BJ (cell line): ENCODE results near the gene JCAD. TPM values are rescaled to one million over a fixed set of nuclear protein-coding genes. Genes with fewer than 3 reads are reported as not detected.

ENCODE experiments used
- CTCF ChIA-PET: fragments of 350-600 bp; formaldehyde crosslinking; extraction: SDS; loops from one replicate; lab custom pipeline; 2021; ENCODE audit warnings: antibody characterized with exemption, inconsistent platforms; lab: Yijun Ruan, JAX
- POLR2A ChIA-PET: fragments of 300-600 bp; sonication (Branson Sonifier 250); formaldehyde crosslinking; extraction: SDS; loops from one replicate; lab custom pipeline; 2021; ENCODE audit warnings: antibody characterized with exemption; lab: Charles Lee
- DNase-seq: peaks from one replicate; pipeline ENCODE4 v3.0.0-alpha.2; 2011; ENCODE audit warnings: low read depth
- H3K27me3 ChIP-seq: 2 replicates; pipeline ENCODE4 v1.6.0; 2011; ENCODE audit warnings: low read length; ENCODE audit not compliant: control insufficient read depth, insufficient read depth
- H3K36me3 ChIP-seq: 2 replicates; pipeline ENCODE4 v1.5.1; 2011; ENCODE audit warnings: low read length; ENCODE audit not compliant: control insufficient read depth, insufficient read depth
- H3K4me3 ChIP-seq: 2 replicates; pipeline ENCODE4 v1.5.1; 2011; ENCODE audit warnings: low read depth, mild to moderate bottlenecking, control low read depth, low read length
- polyA plus RNA-seq: library from polyadenylated mRNA; depleted of rRNA; stranded (reverse); fragments of >200 nt; gene quantifications from 2 replicates; pipeline ENCODE4 v1.2.3, GENCODE V29; 2011
- TF ChIP-seq, protein P1 (sequence below): IDR thresholded peaks from 2 replicates; pipeline ENCODE4 v1.5.1; 2011; ENCODE audit warnings: low read depth, mild to moderate bottlenecking, control low read depth, inconsistent platforms, low read length, moderate library complexity; ENCODE audit not compliant: insufficient read depth

JCAD gene
- polyA plus RNA-seq, 1 experiment: 13.9 TPM

- ChIA-PET CTCF (interaction anchor here (1.3 to 1.7 kb wide), 2 partner anchors 17 to 148 kb away, joined by 3 to 5 read pairs; no protein-coding TSS in a partner anchor), POLR2A (no interaction called here)
- H3K4me3 ChIP-seq: no peak overlapping the region
- H3K27me3 ChIP-seq: no peaks in the 10 kb centered on the region
- TF ChIP-seq, protein P1, sequence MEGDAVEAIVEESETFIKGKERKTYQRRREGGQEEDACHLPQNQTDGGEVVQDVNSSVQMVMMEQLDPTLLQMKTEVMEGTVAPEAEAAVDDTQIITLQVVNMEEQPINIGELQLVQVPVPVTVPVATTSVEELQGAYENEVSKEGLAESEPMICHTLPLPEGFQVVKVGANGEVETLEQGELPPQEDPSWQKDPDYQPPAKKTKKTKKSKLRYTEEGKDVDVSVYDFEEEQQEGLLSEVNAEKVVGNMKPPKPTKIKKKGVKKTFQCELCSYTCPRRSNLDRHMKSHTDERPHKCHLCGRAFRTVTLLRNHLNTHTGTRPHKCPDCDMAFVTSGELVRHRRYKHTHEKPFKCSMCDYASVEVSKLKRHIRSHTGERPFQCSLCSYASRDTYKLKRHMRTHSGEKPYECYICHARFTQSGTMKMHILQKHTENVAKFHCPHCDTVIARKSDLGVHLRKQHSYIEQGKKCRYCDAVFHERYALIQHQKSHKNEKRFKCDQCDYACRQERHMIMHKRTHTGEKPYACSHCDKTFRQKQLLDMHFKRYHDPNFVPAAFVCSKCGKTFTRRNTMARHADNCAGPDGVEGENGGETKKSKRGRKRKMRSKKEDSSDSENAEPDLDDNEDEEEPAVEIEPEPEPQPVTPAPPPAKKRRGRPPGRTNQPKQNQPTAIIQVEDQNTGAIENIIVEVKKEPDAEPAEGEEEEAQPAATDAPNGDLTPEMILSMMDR: no peak
- no peak for DNase-seq
- H3K36me3 ChIP-seq: no peaks in the 10 kb centered on the region
Measured at GRCh38 chr10:30093303-30093950, 34.0 kb upstream of the JCAD start.

GRCh38 chr10:30092151-30092790 is 32.9 kb upstream of the JCAD start:
- ChIA-PET POLR2A (interaction anchor here (0.7 kb wide), 1 partner anchor 118 kb away, joined by 12 read pairs; no protein-coding TSS in a partner anchor), CTCF (interaction anchor here (1.3 to 1.7 kb wide), 2 partner anchors 16 to 150 kb away, joined by 3 to 5 read pairs; no protein-coding TSS in a partner anchor)
- Histone ChIP-seq H3K4me3 (no peak overlapping the region), H3K27me3 (no peaks in the 10 kb centered on the region), H3K36me3 (no peaks in the 10 kb centered on the region)
- no peak for DNase-seq
- TF ChIP-seq, protein P1: no peak

DNA sequence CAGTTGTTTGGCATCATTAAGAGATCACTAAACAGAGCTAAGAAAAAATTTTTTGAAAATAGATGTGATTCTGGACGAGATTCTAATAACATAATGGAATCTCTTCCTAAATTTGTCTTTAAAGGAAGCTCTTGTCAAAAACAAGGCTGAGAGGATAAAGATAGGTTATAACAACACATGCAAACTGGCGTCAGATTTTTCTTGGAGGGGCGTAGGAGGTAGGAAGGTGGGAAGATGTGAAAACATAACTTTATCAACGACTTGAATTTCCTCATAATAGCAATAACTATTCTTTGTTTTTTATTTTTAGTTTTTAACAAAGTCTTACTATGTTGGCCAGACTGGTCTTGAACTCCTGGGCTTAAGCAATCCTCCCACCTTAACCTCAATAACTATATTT is 31.8 kb upstream of the JCAD start:
- Histone ChIP-seq H3K36me3 (no peaks in the 10 kb centered on the region), H3K4me3 (no peak overlapping the region), H3K27me3 (no peaks in the 10 kb centered on the region)
- no peak for DNase-seq
- ChIA-PET POLR2A (no interaction called here), CTCF (no interaction called here)
- TF ChIP-seq, protein P1: no peak

DNA sequence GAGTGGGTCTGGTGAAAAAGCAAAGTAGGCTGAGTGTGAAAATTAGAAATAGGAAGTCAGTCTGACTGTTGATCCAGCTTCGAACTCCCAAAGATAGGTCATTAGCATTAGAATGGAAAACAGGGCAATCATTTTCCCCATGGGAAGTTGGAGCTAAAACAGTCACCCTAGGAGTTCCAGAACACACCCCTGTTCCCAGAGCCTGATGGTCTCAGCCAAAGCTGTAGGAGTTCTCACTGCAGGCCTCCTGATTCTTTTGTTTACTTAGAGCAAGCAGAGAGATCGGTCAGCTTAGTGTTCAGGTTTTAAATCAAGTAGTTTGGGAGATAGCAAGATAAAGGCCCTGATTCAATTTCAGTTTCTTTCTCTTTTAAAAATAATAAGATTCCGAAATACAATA is 28.8 kb upstream of the JCAD start:
- TF ChIP-seq, protein P1: no peak
- POLR2A ChIA-PET: no interaction called here
- H3K4me3 ChIP-seq: no peak overlapping the region
- no peaks in the 10 kb centered on the region for H3K36me3 ChIP-seq
- CTCF ChIA-PET: no interaction called here
- no peaks in the 10 kb centered on the region for H3K27me3 ChIP-seq
- no peak for DNase-seq

GRCh38 chr10:30083934-30084333 is 24.5 kb upstream of the JCAD start:
- TF ChIP-seq, protein P1: no peak
- ChIA-PET POLR2A (no interaction called here), CTCF (no interaction called here)
- DNase-seq: no peak
- Histone ChIP-seq H3K27me3 (no peaks in the 10 kb centered on the region), H3K36me3 (no peaks in the 10 kb centered on the region), H3K4me3 (no peak overlapping the region)
